GM12891 (cell line): ENCODE measurements around the gene AIMP1.

Source experiments
- POLR2A ChIP-seq: IDR thresholded peaks from 2 replicates; pipeline ENCODE4 v1.6.1; 2011; ENCODE audit warnings: low read depth, low read length, control low read depth
- POU2F2 ChIP-seq: IDR thresholded peaks from 2 replicates; pipeline ENCODE4 v1.6.1; 2011; ENCODE audit warnings: low read depth, mild to moderate bottlenecking, control low read depth, low read length, moderate library complexity
- SPI1 ChIP-seq: IDR thresholded peaks from 2 replicates; pipeline ENCODE4 v1.6.1; 2011; ENCODE audit warnings: low read depth, low read length, control low read depth

DNA sequence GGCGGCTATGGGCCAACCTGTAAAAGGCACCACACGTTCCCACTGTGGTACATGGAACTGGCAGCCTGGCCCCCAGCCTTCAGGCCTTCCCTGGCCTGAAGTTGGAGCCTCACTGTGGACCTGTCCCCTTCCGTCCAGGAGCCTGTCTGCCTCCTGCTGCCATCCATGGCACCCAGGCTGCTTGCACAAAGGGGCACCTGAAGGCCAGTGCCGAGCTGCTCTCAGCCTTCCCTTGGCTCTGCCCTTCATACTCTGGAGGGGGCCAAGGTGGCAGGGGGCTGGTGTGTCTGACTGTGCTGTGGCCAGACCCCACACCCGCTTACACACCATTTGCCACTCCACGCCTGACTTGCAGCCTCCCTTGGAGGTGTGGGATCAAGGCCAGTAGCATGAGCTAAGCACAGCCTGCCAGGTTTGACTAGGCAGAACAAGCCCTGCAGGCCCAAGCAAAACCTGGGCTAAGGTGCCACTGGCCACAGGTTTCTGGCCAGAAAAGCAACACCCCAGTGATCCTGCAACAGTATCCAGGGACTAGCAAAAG, 69.6 kb downstream of the AIMP1 start:
- TF ChIP-seq POLR2A, result no peak
- TF ChIP-seq POU2F2, result no peak
- no peak for TF ChIP-seq SPI1
